Measurements from ENCODE around the gene ZNF692. TPM values are rescaled to one million over a fixed set of nuclear protein-coding genes. Genes with fewer than 3 reads are reported as not detected.

ZNF692 gene
- polyA plus RNA-seq, 1 donor (not counting 4 experiments of a cell fraction or from before 2014, with no cell fraction given): 27.0 TPM

DNA sequence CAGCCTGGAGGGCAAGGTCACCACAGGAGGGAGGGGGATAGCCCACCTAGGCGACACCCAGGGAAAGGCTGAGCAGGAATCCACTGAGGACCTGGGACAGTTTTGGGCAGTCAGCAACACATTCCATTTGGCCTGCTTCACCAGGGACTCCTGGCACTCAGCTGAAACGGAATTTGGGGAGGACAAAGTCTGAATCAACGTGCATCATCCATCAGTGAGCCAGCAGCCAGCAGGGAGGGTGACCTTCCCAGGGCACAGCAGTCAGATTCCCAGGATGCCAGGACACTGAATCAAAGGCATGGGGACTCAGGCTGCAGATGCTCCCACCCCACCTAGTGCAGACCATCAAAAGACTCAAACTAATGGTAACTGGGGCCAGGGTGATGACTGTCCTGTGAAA, 37.8 kb downstream of the ZNF692 start:
- Histone ChIP-seq H3K4me1 (ENCODE audit: control insufficient read depth, extremely low read depth, insufficient read depth, low read length) (peaks cover 20% of the 10 kb centered on the region), H3K36me3 (ENCODE audit: control insufficient read depth in 2 of 2, extremely low read depth in 1 of 2, insufficient read depth in 2 of 2, low read length in 2 of 2) (peaks cover 24 to 29% of the 10 kb centered on the region in 2 experiments), H3K4me2 (ENCODE audit: control insufficient read depth, extremely low read depth, insufficient read depth, low read depth, low read length) (no peak overlapping the region), H4K20me1 (ENCODE audit: control insufficient read depth, extremely low read depth, insufficient read depth, low read length) (no peaks in the 10 kb centered on the region), H3K27ac (ENCODE audit: control insufficient read depth, insufficient read depth, low read length) (no peak overlapping the region), H3K4me3 (ENCODE audit: control insufficient read depth in 2 of 3, extremely low read depth in 1 of 3, insufficient read depth in 2 of 3, low read depth in 1 of 3, low read length in 3 of 3) (no peak overlapping the region), H3K9ac (ENCODE audit: control insufficient read depth, extremely low read depth, insufficient read depth, low read length) (no peak overlapping the region), H3K79me2 (ENCODE audit: control insufficient read depth, insufficient read depth, low read length) (peaks cover 64% of the 10 kb centered on the region), H2AFZ (ENCODE audit: control insufficient read depth, low read length) (no peak overlapping the region), H3K9me1 (ENCODE audit: control insufficient read depth, extremely low read depth, insufficient read depth, low read length) (peaks cover 2% of the 10 kb centered on the region), H3K27me3 (ENCODE audit: control insufficient read depth, extremely low read depth, insufficient read depth, low read length) (no peaks in the 10 kb centered on the region), H3K9me3 (ENCODE audit: control insufficient read depth, low read depth, low read length) (no peaks in the 10 kb centered on the region)
- FAIRE-seq (no peak), DNase-seq (ENCODE audit: low read depth, low spot score) (no peak)
- no peak for TF ChIP-seq EZH2 (IDR thresholded peaks at IDR 0.05; ENCODE audit: low read length)
- TF ChIP-seq, protein P1, sequence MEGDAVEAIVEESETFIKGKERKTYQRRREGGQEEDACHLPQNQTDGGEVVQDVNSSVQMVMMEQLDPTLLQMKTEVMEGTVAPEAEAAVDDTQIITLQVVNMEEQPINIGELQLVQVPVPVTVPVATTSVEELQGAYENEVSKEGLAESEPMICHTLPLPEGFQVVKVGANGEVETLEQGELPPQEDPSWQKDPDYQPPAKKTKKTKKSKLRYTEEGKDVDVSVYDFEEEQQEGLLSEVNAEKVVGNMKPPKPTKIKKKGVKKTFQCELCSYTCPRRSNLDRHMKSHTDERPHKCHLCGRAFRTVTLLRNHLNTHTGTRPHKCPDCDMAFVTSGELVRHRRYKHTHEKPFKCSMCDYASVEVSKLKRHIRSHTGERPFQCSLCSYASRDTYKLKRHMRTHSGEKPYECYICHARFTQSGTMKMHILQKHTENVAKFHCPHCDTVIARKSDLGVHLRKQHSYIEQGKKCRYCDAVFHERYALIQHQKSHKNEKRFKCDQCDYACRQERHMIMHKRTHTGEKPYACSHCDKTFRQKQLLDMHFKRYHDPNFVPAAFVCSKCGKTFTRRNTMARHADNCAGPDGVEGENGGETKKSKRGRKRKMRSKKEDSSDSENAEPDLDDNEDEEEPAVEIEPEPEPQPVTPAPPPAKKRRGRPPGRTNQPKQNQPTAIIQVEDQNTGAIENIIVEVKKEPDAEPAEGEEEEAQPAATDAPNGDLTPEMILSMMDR (optimal IDR thresholded peaks at IDR 0.05 in 1 of 3, IDR thresholded peaks at IDR 0.05 in 1 of 3, conservative IDR thresholded peaks at IDR 0.05 in 1 of 3; ENCODE audit: extremely low read depth in 1 of 3, insufficient read depth in 2 of 3, low read length in 3 of 3): no peak
- dilution Hi-C loops (cut with MboI; ENCODE audit: extremely low pct_ligation_motif_present, low sequenced_read_pairs): no loop called here

DNA sequence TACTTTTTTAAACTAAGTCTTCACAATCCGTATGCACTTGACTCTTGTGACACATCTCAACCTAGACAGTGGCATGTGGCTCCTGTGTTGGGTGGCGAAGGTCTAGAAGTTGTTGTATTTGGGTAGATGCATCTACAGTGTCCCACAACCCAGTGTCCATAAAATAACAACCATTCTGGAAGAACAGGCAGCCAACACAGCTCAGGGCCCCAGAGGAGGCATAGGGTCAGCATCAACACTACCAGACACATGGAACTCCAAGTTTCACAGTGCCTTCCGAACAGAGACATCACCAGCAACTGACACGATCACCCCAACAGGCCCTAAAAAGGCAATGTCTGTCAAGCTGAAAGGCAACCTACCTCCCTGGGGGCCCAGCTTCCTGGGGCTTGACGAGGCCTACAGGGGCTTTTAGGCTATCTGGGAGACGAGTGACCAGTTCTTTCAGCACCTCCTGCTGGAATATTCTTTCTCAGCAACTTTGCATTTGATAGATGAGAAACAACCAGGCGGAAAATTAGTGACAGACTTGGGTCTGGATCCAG, 38.8 kb downstream of the ZNF692 start:
- H3K79me2 ChIP-seq (ENCODE audit: control insufficient read depth, insufficient read depth, low read length): peaks cover 58% of the 10 kb centered on the region
- FAIRE-seq: no peak
- dilution Hi-C loops (cut with MboI; ENCODE audit: extremely low pct_ligation_motif_present, low sequenced_read_pairs): no loop called here

More for the DNA sequence above, 38.8 kb downstream of the ZNF692 start:
- Histone ChIP-seq H3K27ac (ENCODE audit: control insufficient read depth, insufficient read depth, low read length) (no peak overlapping the region), H3K9me1 (ENCODE audit: control insufficient read depth, extremely low read depth, insufficient read depth, low read length) (peaks cover 2% of the 10 kb centered on the region), H3K36me3 (ENCODE audit: control insufficient read depth in 2 of 2, extremely low read depth in 1 of 2, insufficient read depth in 2 of 2, low read length in 2 of 2) (peaks cover 24 to 34% of the 10 kb centered on the region in 2 experiments), H3K4me2 (ENCODE audit: control insufficient read depth, extremely low read depth, insufficient read depth, low read depth, low read length) (no peak overlapping the region), H4K20me1 (ENCODE audit: control insufficient read depth, extremely low read depth, insufficient read depth, low read length) (no peaks in the 10 kb centered on the region), H3K4me3 (ENCODE audit: control insufficient read depth in 2 of 3, extremely low read depth in 1 of 3, insufficient read depth in 2 of 3, low read depth in 1 of 3, low read length in 3 of 3) (no peak overlapping the region), H3K4me1 (ENCODE audit: control insufficient read depth, extremely low read depth, insufficient read depth, low read length) (peaks cover 20% of the 10 kb centered on the region), H3K9me3 (ENCODE audit: control insufficient read depth, low read depth, low read length) (no peaks in the 10 kb centered on the region), H3K27me3 (ENCODE audit: control insufficient read depth, extremely low read depth, insufficient read depth, low read length) (no peaks in the 10 kb centered on the region), H2AFZ (ENCODE audit: control insufficient read depth, low read length) (no peak overlapping the region), H3K9ac (ENCODE audit: control insufficient read depth, extremely low read depth, insufficient read depth, low read length) (no peak overlapping the region)
- TF ChIP-seq, protein P1 (optimal IDR thresholded peaks at IDR 0.05 in 1 of 3, IDR thresholded peaks at IDR 0.05 in 1 of 3, conservative IDR thresholded peaks at IDR 0.05 in 1 of 3; ENCODE audit: extremely low read depth in 1 of 3, insufficient read depth in 2 of 3, low read length in 3 of 3): no peak
- no peak for TF ChIP-seq EZH2 (IDR thresholded peaks at IDR 0.05; ENCODE audit: low read length)
- no peak for DNase-seq (ENCODE audit: low read depth, low spot score)

All from keratinocyte (primary cell).